Measurements from ENCODE around the gene CEL.

DNA sequence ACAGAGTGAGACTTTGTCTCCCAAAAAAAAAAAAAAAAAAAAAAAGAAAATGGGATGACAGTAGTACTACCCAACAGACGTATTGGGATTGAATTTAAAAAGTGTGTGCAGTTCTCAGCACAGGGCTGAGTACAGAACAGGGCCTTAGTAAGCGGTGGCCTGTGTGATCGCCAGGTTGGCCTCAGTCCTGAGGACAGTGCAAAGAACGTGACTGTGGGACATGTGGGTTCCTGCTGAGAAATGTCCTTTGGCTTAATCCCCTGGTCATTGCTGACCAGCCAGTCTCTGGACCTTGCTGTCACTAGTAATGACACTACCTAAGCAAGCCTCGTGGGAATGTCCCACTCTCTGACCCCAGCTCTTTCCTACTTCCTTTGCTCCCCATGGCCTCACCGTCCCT lies 17.7 kb upstream of the CEL start:
- TF ChIP-seq, protein P1, sequence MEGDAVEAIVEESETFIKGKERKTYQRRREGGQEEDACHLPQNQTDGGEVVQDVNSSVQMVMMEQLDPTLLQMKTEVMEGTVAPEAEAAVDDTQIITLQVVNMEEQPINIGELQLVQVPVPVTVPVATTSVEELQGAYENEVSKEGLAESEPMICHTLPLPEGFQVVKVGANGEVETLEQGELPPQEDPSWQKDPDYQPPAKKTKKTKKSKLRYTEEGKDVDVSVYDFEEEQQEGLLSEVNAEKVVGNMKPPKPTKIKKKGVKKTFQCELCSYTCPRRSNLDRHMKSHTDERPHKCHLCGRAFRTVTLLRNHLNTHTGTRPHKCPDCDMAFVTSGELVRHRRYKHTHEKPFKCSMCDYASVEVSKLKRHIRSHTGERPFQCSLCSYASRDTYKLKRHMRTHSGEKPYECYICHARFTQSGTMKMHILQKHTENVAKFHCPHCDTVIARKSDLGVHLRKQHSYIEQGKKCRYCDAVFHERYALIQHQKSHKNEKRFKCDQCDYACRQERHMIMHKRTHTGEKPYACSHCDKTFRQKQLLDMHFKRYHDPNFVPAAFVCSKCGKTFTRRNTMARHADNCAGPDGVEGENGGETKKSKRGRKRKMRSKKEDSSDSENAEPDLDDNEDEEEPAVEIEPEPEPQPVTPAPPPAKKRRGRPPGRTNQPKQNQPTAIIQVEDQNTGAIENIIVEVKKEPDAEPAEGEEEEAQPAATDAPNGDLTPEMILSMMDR (IDR thresholded peaks at IDR 0.05) = no peak
- no peak for TF ChIP-seq POLR2A (IDR thresholded peaks at IDR 0.05)
